GOT3 (cell line): ENCODE measurements around the gene MB21D2.

Experiments
- DNase-seq: peaks from one replicate; lab custom pipeline; 2025; ENCODE audit warnings: mixed read lengths; lab: John Stamatoyannopoulos, UW

MB21D2 gene

DNA sequence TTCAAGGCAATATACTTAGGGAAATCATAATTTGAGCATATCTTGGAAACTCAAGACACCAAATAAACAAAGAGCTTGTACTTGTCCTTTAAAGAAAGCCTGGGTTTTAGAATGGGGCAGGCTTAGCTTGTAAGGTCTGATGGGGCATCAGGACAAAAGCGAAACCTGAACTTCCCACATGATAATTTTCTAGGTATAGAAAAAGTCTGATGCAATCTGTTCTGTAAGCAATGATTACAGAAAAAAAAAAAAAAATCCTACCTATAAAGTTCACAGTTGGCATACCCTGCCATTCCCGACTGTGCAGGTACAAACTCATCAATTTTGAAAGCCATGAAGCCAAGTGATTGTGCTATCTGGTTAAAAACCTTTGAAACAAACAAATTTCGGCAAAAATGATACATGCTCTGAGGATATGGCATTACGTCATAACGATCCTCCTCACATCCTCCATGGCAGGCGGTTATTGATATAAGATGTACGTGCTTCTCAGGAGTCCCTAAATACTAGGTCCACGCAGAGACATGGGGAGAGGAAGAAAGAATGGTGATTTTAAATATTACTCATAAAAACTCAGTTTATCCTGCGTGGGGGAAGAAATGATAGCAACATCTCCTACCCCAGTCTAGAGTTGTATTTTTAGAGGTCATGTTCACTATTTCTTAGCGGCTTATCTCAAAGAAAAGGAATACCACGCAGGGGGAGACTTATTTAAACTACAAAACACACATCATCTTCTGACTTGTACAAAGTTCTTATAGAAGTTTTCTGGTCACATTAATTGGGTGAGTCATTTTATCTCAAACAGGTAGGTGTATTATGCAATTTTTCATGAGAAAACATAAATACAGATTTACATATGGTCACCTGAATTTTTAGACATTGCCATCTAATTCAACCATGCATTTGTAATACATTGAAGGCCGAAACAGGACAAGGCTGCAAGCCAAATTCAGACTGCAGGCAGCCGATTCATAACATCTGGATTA lies 27.0 kb downstream of the MB21D2 start:
- no peak for DNase-seq

DNA sequence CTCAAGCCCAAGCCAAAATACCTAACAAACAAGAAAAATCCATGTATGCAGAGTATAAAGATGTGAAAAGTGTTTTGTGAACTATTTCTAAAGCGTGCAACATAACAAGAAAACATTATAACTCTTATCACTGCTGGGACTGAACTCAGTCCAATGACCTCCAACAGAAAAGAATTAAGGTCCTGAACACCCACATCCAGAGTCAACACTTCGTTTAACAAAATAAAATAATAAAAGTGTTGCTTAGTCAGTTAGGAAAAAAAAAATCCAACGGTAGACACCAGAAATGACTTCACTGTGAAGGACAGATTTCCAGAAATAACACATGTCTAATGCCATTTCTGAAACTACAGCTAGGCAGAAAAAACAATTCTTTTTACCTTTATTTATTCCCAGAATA lies 28.0 kb downstream of the MB21D2 start:
- DNase-seq, result no peak

DNA sequence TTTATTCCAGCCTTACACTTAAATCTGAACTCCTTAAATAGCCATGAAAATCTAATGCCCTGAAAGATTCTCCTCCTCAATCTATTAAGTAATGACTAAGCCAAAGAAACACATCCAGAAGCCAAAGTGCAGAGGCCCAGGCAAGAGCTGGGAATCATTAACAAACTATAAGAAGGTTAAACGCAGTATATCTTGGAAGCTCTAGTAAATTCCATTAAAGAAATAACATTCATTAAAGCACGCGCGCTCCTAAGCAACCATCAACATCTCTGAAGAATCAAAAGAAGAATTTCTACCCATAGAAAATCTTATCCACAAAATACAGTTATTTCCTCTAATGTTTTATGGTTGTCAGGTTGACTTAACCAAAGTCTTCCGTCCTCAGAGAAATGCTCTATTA lies 29.5 kb downstream of the MB21D2 start:
- DNase-seq, result no peak

DNA sequence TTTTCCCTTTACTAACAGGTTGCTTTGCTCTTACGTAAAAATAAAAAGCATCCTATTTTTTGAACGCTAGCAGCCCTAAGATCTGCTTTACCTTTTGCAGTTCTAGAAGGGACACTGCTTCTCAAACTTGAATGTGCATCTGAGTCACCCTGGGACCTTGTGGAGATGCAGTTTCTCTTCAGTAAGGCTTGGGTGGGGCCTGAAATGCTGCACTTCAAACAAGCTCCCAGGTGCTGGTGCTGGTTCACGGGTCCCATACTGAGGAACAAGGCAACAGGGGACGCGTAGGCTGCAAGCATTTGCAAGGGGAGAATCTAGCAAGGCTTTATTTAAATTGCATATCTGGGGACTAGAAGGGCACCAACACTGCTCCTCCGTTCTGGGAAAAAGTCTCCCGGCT lies 30.0 kb downstream of the MB21D2 start:
- DNase-seq, result no peak

DNA sequence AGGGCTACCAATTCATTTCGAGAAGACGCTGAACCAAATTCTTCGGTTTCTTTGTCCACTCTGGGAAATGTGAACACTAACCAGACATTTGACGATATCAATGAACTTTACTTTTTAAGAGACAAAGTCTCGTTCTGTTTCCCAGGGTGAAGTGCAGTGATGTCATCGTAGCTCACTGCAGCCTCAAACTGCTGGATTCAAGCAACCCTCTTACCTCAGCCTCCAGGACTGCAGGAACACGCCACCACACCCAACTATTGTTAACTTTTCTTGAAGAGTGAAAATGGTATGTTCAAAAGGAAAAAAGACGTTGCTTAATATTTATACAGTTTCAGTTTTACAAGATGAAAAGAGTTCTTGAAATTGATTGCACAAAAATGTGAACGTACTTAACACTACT lies 30.6 kb downstream of the MB21D2 start:
- DNase-seq, result no peak

DNA sequence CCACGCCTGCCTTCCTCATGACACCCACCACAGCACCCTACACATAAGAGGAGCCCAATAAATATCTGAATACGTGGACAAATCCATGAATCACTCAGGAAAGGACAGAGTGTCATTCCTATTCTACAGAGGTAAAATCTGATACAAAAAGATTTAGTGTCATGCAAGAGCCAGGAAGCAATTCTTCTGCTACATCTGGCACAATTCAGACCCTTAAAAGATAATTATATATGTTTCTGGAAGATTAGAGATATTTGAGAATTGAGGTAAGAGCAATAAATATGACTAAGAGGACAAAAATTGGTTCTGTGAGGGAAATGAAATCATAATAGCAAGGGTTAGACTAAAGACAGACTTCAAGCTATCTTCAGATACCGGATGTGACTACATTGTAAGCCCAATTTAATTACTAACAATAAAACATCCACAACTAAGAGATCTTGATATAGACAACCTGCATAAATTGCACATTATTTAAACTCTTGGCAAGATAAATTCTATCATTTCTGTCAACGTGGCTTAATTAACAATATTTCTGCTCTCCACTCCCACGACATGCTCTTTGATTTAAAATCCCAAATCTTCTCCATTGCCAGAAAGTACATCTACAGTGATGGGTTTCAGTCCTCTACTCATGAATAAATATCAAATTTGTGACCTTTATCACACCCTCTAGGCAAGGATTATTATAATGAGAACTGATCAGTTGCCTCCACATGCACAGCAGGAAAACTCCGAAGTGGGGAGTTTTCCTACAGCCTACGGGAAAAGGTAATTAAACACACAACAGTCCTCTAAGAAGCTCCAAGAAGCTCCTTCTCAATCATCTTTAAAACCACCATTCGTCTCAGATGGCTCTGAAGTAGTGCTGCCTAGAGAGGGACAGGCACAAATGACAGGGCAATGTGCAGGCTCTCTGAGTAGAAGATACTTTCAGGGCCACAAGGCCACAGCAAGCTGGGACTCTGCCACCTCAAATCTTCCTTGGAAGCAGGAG lies 32.6 kb downstream of the MB21D2 start:
- DNase-seq, result no peak

DNA sequence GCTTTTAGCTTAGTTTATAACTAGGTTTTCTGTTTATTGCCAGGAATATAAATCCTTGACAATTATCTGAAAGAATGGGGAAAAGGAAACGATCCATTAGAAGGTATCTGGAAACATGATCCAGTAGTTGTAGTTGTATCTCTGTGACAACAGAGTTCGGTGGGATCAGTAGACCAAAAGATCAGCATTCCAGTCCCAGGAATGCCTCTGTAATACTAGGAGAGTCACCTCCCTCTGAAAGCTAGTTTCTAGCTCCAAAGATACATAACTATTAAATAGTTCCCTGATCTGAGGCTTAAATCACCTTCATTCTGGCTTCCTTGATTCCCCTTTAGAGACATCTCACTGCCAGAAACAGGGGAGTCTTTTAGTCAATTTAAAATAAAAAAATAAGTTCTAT lies 34.1 kb downstream of the MB21D2 start:
- no peak for DNase-seq

DNA sequence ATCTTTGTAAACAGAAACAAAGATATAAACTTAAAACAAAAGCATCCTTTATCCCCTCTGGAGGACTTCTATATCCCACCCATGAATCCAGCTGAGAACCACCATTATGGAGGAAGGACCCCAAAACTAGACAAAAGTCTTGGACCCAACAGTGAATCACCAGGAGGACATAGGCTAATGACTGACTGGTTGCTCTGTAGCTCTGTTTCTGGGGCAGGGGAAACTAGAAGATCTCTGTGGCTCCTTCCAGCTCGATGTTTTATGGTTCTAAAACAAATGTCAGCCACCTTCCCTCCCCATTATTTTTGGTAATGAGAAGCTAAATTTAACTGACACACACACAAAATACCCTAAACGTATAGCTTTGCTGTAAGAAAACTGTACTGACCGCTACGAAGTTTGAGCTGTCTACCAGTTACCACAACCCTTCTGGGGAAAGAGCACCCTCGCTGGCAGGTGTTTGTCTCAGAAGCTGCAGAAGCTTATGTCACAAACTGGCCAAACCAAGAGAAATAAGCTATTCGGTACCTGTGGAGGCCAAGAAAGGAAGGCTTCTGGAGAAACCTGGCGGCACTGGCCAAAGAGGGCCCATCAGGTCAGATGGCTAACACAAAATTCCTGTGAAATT lies 36.4 kb downstream of the MB21D2 start:
- DNase-seq, result no peak

DNA sequence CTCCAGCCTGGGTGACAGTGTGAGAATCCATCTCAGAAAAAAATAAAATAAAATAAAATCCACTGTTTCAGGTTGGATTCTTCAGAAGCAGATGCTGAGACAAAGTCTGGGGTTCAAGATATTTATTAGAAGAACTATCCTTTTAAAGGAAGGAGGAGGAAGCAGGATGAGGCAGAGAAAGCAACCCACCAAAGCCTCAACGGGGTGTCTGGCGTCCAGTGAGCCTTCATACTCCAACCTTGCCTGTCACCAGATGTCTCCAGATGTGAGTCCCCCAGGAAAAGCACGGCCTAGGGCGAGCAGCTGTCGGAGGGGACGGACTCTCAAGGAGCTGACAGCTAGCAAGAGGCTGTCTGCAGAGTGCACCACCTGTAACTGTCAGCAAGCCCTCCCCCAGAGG lies 37.3 kb downstream of the MB21D2 start:
- DNase-seq, result no peak

DNA sequence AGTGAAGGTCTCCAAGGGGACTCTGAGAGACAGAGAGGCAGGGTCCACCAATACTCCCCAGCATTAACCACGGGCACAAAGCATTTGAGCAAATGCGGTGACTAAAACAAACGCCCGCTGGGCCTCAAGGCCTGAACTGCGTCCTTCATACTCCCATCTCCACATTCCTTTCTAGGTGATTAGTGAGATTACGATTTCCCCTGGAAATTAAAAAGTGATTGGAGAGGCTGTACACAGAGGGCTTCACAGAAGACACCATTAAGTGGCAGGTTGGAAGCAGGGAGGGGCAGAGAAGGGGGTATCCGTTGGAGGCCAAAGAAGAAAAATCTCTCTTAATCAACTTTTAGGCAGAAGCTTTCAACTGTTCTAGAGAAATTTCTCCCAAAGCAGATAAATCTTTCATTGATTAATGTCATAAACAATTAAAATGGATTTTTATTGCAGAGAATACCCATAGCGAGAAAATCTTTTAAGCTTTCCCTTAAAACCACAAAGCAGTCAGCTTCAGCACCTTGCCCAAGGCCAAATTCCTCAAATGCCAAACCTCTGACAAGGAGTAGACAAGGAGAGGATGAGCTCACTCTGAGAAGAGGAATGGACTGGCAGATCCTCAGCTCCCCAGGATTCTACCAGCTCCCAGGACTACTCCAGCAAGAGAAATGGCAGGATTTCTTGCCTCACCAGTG lies 38.2 kb downstream of the MB21D2 start:
- DNase-seq, result peak; percentile 21

DNA sequence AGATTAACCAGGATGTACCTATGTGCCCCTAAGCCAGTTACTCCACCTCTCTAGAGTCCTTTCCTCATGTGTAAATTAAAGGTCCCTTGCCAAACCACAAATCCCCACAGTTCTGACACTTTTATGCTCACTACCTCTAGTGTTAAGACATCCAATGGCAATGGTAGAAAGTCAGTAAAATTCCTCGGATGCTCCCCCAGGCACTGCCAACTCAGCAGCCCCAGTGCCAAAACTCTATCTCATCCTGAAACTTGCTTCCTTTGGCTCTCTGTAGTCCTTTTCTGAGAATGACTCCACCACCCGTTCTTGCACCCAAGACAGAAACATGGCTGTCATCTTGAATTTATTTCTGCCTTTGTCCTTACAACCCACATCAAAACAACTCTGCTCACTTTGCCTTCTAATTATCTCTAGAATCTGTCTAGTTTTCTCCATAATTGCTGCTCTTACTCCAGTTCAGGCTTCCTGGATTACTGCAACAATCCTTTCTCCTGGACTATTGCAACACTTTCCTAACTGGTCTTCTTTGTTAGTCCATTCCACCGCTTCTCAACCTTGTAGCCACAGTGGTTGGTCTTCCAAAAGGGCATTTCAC lies 41.6 kb downstream of the MB21D2 start:
- no peak for DNase-seq

DNA sequence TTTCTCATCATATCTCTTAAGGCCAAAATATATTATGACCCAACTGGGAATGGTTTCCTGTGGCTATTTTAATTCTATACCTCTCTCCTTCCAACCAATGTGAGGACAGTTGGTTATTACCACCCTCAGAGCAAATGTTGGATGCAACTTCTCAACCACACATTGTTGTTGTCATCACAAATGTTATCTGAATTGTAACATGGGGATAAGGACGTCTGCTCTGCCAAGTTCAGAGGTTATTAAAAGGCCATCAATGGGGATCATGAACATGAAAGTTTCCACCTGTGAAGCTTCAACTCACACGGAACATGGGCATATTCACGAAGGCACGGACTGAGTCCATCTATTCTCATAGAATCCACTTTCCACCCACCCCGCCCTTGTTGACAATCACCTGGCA lies 46.8 kb downstream of the MB21D2 start:
- no peak for DNase-seq

DNA sequence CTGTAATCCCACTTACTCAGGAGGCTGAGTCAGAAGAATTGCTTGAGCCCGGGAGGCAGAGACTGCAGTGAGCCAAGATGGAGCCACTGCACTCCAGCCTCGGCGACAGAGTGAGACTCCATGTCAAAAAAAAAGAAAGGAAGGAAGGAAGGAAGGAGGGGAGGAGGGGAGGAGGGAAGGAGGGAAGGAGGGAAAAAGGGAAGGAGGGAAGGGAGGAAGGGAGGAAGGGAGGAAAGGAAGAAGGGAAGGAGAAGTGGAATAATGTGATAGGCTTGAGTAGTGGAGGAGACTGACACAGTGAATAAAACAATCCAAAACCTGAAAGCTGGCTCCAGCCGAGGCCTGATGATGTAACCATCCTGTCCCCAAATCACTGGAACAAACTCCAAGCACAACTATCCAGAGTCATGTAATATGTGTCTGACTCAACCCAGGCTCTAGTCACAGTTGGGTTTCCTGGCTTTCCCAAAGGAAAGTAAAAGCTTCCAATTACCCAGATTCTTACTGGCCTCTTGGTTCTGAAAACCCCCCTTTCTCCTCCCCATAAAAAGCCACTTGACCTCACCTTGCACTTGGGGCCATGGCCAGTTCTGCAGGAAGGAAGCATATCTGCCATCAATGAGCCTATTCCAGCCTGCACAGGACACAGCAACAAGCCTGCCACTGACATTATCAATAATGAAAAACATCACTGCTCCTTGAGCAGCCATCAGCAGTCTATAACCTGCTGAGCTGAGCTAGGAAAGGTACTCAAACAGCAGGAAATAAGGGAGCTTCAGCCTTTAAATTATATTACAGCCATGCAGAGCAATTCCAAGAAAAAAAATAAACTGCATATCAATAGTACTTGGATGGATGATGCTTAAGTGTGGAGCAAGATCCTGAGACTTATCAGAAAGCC lies 48.3 kb downstream of the MB21D2 start:
- DNase-seq, result no peak

DNA sequence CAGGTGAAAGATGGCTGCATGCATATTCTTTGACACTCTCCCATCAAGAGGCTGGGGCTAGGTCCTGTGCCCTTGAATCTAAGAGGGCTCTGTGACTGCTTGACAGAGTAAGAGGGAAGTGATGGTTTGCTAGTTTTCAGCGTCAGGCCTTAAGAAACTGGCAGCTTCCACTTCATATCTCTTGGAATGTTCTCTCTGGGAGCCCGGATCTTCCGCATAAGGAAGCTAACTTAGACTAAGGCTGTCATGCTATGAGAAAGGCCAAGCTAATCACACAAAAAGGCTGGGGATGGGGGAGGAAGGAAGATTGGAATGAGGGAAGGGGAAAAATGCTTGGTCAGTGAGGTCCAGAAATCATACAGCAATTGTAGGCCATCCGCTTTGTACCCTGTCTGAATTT lies 50.0 kb downstream of the MB21D2 start:
- DNase-seq, result no peak

DNA sequence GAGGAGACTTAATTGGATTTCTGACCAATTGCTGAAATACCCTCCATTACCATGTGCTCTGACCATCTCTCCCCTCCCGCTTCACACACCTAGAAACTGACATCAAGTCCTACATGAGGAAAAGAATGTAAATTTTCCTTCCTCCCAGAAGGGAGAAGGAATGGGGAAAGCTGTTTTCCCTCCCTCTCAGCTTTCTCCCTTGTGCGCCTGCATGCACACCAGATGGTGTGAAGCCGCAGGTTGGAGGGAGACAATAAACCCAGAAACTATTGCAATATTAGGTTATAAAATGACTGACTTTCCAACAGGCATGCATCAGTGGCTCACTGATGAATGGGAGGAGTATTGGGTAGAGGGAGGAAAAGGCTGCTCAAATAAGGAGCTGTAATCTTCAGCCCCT lies 50.9 kb downstream of the MB21D2 start:
- no peak for DNase-seq

DNA sequence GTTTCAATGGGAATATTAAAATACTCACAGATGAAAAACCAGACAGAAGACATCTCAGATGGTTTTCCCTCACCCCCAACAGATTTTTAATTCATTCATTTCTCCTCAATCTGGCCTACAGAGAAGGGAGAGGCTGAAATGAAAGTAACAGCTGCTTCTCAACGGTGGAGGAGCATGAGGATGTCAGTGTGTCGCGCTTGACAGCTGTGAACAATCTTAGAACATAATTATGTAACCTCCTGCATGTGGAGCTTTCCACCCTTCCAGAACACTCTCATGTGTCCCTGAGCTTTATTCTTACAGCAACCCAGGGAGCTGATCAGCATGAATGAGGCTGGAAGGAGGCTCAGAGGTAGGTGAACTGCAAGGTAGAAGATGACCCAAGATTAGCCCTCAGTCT lies 52.7 kb downstream of the MB21D2 start:
- DNase-seq, result no peak

DNA sequence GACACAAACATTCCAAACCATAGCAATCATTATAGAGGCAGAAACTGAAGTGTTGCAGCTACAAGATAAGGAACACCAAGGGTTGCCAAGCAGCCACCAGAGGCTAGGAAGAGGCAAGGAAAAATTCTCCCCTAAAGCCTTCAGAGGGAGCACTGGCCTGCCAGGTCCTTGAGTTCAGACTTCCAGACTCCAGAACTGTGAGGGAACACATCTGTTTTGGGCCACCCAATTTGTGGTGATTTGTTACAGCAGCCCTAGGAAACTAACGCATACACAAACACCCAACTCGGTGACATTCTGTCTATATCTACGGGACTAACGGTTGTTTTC lies 54.6 kb downstream of the MB21D2 start:
- no peak for DNase-seq

DNA sequence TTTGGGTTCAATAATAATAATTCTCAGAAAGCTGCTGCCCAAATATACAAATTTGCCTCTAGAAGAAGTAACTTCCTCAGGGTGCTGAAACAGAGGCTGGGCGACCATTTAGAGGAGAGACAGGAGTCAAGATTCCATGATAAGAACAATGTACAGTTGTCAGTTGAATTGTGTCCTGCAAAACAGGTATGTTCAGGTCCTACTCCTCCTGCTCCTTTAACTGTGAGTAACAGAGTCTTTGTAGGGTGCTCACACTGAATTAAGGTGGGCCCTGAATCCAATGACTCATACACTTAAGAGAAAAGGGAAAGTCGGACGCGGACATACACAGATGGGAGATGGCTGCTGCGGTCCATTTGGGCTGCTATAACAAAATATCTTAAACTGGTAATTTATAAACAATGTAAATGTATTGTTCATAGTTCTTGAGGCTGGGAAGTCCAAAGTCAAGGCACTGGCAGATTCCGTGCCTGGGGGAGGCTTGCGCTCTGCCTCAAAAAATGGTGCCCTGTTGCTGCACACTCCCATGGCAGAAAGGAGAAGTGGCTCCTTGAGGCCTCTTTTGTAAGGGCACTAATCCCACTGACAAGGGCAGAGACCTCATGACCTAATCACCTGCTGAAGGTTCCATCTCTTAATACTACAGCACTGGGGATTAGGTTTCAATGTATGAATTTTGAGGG lies 55.1 kb downstream of the MB21D2 start:
- no peak for DNase-seq

DNA sequence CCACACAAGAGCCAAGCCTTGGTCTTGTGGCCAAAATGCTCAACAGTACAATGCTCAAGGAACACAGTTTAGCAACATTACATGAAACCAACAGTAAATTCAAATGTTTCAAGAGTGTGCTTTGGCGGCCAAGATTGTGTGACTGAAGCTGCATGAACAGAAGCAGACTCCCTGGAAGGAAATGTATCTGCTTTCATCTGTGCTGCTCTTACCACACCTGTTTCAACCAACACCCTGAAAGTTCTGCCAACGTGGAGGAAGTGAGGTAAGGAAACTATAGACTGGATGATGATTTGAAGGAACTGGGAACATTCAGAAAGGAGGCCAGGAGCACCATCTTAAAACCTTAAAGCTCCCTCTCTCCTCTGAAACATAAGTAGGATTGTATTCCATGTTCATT lies 55.7 kb downstream of the MB21D2 start:
- no peak for DNase-seq

DNA sequence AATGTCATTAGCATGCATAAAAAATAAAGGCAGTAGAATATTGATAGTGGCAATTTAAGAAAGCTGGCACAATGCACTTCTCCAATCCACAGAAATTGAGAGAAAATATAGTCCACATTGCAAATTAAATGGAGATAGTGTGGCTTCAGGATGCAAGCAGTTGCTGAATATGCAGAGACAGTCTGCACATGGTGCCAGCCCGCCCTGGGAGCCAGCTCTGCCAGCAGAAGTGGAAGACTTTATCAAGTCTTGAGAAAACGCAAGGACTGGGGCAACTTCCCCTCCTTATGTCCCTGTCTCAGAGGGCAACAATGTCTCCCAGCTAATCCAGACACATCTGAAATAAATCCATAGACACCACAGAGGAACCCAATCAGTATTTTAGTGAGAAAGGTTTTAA lies 57.2 kb downstream of the MB21D2 start:
- DNase-seq, result no peak
